MM.1S (cell line): ENCODE data around the gene WDFY2.

Source experiments
- EZH2phosphoT487 ChIP-seq: fragments of 300-600 bp; sonication (generic); IDR thresholded peaks from 2 replicates; pipeline ENCODE4 v1.6.1; 2018; ENCODE audit warnings: antibody characterized with exemption, low read length
- TF ChIP-seq, protein P1 (sequence below): fragments of 300-600 bp; sonication (generic); IDR thresholded peaks from 2 replicates; pipeline ENCODE4 v1.5.1; 2016; ENCODE audit warnings: antibody characterized with exemption, low read length, mixed read lengths

DNA sequence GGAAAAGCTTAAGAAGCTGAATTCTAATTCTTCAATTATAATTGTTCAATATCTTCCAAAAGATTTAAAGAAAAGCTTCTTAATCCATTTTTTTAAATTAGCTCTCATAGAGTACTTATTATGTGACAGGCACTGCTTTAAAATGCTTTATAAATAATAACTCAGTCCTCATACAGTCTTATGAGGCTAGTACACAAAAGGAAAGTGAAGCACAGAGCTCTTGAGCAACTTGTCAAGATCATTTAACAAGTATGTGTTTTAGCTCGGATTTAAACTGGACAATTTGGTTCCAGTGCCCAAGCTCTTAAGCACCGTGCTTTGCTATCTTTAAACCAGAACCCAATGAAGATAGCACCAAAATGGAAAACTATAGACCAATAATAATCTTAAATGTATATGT lies 113.6 kb downstream of the WDFY2 start:
- TF ChIP-seq EZH2phosphoT487, result no peak
- TF ChIP-seq, protein P1, sequence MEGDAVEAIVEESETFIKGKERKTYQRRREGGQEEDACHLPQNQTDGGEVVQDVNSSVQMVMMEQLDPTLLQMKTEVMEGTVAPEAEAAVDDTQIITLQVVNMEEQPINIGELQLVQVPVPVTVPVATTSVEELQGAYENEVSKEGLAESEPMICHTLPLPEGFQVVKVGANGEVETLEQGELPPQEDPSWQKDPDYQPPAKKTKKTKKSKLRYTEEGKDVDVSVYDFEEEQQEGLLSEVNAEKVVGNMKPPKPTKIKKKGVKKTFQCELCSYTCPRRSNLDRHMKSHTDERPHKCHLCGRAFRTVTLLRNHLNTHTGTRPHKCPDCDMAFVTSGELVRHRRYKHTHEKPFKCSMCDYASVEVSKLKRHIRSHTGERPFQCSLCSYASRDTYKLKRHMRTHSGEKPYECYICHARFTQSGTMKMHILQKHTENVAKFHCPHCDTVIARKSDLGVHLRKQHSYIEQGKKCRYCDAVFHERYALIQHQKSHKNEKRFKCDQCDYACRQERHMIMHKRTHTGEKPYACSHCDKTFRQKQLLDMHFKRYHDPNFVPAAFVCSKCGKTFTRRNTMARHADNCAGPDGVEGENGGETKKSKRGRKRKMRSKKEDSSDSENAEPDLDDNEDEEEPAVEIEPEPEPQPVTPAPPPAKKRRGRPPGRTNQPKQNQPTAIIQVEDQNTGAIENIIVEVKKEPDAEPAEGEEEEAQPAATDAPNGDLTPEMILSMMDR, result no peak
